Measurements from ENCODE around the gene LRP8. TPM values are rescaled to one million over a fixed set of nuclear protein-coding genes. Genes with fewer than 3 reads are reported as not detected.

LRP8 gene
- total RNA-seq, 1 experiment from 2014 or later: 69.5 TPM

GRCh38 chr1:53326088-53326597 is 1.7 kb downstream of the LRP8 start (continued):
- peak; percentile 56; the same call in 1 of the 2 replicates for TF ChIP-seq PRDM15 (CRISPR knock-in tag; IDR thresholded peaks at IDR 0.05)
- TF ChIP-seq, protein P1, sequence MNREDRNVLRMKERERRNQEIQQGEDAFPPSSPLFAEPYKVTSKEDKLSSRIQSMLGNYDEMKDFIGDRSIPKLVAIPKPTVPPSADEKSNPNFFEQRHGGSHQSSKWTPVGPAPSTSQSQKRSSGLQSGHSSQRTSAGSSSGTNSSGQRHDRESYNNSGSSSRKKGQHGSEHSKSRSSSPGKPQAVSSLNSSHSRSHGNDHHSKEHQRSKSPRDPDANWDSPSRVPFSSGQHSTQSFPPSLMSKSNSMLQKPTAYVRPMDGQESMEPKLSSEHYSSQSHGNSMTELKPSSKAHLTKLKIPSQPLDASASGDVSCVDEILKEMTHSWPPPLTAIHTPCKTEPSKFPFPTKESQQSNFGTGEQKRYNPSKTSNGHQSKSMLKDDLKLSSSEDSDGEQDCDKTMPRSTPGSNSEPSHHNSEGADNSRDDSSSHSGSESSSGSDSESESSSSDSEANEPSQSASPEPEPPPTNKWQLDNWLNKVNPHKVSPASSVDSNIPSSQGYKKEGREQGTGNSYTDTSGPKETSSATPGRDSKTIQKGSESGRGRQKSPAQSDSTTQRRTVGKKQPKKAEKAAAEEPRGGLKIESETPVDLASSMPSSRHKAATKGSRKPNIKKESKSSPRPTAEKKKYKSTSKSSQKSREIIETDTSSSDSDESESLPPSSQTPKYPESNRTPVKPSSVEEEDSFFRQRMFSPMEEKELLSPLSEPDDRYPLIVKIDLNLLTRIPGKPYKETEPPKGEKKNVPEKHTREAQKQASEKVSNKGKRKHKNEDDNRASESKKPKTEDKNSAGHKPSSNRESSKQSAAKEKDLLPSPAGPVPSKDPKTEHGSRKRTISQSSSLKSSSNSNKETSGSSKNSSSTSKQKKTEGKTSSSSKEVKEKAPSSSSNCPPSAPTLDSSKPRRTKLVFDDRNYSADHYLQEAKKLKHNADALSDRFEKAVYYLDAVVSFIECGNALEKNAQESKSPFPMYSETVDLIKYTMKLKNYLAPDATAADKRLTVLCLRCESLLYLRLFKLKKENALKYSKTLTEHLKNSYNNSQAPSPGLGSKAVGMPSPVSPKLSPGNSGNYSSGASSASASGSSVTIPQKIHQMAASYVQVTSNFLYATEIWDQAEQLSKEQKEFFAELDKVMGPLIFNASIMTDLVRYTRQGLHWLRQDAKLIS (CRISPR knock-in tag; IDR thresholded peaks at IDR 0.05; ENCODE audit: borderline replicate concordance): no peak
- peak; percentile 69; the same call in 1 of the 2 replicates for TF ChIP-seq E2F5 (CRISPR knock-in tag; IDR thresholded peaks at IDR 0.05)
- TF ChIP-seq FOXK1 (CRISPR knock-in tag; IDR thresholded peaks at IDR 0.05): peak; percentile 45; the same call in 1 of the 2 replicates

DNA sequence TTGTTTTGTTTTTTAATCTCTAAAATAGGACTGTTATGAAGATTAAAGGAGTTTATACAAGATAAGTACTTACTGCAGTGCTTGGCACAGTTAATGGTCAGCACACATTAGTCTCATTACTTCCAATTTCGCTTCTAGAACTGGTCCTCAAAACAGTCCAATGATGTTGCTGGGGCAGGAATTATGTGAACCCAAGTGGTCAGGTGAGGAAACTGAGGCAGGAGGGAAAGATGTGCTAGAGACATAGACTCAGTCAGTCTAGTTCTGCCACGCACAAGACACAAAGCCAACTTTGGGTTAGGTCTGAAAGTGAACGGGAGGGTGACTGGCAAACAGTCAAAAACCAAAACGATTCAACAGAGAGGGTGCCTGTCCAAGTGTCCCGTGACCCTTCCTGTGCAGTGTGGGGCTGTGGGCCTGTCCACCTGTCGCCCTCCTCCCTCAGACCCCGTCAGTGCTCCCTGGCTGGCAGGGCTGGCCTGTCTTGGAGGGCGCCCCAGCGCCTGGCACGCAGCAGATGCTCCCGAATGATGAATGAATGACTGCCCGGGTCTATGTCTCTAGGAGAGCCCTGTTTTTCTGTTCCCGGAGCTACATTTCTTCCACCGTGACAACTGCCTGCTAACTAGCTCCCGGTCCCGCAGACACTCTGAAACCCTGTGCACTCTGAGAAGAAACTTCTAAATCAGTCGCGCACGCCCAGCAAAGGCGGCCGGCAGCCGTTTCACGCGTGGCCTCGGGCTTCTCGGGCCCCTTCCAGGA is 2.4 kb downstream of the LRP8 start:
- no peak for ATAC-seq
- DNase-seq (ENCODE audit: low spot score): no peak
- peak overlapping the region; percentile 96 for H3K27ac Mint-ChIP-seq
- H3K27me3 Mint-ChIP-seq (ENCODE audit: low read depth): peaks cover 3% of the 10 kb centered on the region; the same call in 1 of the 2 replicates
- H3K9me3 Mint-ChIP-seq: no peaks in the 10 kb centered on the region
- TF ChIP-seq HMGA2 (CRISPR knock-in tag; IDR thresholded peaks at IDR 0.05): no peak
- 0 out of 2 replicates have a peak, but pooled peaks have one; percentile 16 for TF ChIP-seq IRF1 (CRISPR knock-in tag; IDR thresholded peaks at IDR 0.05)
- CTCF ChIA-PET: interaction anchor here (0.9 to 2.2 kb wide), 2 partner anchors 37 to 68 kb away, joined by 3 to 15 read pairs; no protein-coding TSS in a partner anchor
- H3K4me1 Mint-ChIP-seq: peaks cover 38% of the 10 kb centered on the region
- peak overlapping the region; percentile 88 for H3K4me3 Mint-ChIP-seq
- H3K36me3 Mint-ChIP-seq: peaks cover 36% of the 10 kb centered on the region
- POLR2A ChIA-PET: no interaction called here

- H3K27ac Mint-ChIP-seq: peak overlapping the region; percentile 96
- POLR2A ChIA-PET: no interaction called here
- peaks cover 41% of the 10 kb centered on the region for H3K36me3 Mint-ChIP-seq
- TF ChIP-seq ERG (CRISPR knock-in tag; IDR thresholded peaks at IDR 0.05) (no peak), ZNF396 (CRISPR knock-in tag; IDR thresholded peaks at IDR 0.05; ENCODE audit: borderline replicate concordance) (no peak), PREB (CRISPR knock-in tag; IDR thresholded peaks at IDR 0.05; ENCODE audit: borderline replicate concordance) (no peak), TCF7 (CRISPR knock-in tag; IDR thresholded peaks at IDR 0.05; ENCODE audit: low read depth) (no peak), ZBTB21 (CRISPR knock-in tag; IDR thresholded peaks at IDR 0.05; ENCODE audit: borderline replicate concordance) (no peak), SMAD4 (CRISPR knock-in tag; IDR thresholded peaks at IDR 0.05) (no peak)
- TF ChIP-seq, protein P2, sequence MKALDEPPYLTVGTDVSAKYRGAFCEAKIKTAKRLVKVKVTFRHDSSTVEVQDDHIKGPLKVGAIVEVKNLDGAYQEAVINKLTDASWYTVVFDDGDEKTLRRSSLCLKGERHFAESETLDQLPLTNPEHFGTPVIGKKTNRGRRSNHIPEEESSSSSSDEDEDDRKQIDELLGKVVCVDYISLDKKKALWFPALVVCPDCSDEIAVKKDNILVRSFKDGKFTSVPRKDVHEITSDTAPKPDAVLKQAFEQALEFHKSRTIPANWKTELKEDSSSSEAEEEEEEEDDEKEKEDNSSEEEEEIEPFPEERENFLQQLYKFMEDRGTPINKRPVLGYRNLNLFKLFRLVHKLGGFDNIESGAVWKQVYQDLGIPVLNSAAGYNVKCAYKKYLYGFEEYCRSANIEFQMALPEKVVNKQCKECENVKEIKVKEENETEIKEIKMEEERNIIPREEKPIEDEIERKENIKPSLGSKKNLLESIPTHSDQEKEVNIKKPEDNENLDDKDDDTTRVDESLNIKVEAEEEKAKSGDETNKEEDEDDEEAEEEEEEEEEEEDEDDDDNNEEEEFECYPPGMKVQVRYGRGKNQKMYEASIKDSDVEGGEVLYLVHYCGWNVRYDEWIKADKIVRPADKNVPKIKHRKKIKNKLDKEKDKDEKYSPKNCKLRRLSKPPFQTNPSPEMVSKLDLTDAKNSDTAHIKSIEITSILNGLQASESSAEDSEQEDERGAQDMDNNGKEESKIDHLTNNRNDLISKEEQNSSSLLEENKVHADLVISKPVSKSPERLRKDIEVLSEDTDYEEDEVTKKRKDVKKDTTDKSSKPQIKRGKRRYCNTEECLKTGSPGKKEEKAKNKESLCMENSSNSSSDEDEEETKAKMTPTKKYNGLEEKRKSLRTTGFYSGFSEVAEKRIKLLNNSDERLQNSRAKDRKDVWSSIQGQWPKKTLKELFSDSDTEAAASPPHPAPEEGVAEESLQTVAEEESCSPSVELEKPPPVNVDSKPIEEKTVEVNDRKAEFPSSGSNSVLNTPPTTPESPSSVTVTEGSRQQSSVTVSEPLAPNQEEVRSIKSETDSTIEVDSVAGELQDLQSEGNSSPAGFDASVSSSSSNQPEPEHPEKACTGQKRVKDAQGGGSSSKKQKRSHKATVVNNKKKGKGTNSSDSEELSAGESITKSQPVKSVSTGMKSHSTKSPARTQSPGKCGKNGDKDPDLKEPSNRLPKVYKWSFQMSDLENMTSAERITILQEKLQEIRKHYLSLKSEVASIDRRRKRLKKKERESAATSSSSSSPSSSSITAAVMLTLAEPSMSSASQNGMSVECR (CRISPR knock-in tag; IDR thresholded peaks at IDR 0.05; ENCODE audit: borderline replicate concordance): no peak
Measured at GRCh38 chr1:53324728-53325297, 3.1 kb downstream of the LRP8 start.

More at GRCh38 chr1:53324728-53325297, 3.1 kb downstream of the LRP8 start:
- ATAC-seq (no peak), DNase-seq (ENCODE audit: low spot score) (no peak)
- Mint-ChIP-seq H3K27me3 (ENCODE audit: low read depth) (peaks cover 3% of the 10 kb centered on the region; the same call in 1 of the 2 replicates), H3K4me1 (peaks cover 38% of the 10 kb centered on the region), H3K4me3 (peak overlapping the region; percentile 88), H3K9me3 (no peaks in the 10 kb centered on the region)
- CTCF ChIA-PET: no interaction called here
